Endothelial cell (in vitro differentiated cells): Measurements from ENCODE around the gene TTC33. TPM values are rescaled to one million over a fixed set of nuclear protein-coding genes. Genes with fewer than 3 reads are reported as not detected.
"Not testable (repeated sequence)": the region's sequence is repeated elsewhere in the genome, so short reads cannot be mapped to it uniquely, and the experiment has no call there.

ENCODE experiments used
- DNase-seq: peaks from one replicate; pipeline ENCODE4 v3.0.0; 2021; ENCODE audit warnings: low spot score
- H3K27ac Mint-ChIP-seq: one replicate; pipeline ENCODE4 v1.8.0; 2021; ENCODE audit warnings: mixed read lengths, inconsistent platforms; ENCODE audit not compliant: unreplicated experiment
- H3K27me3 Mint-ChIP-seq: one replicate; pipeline ENCODE4 v1.8.0; 2021; ENCODE audit warnings: mild to moderate bottlenecking, moderate library complexity, mixed read lengths, inconsistent platforms; ENCODE audit not compliant: unreplicated experiment
- H3K36me3 Mint-ChIP-seq: one replicate; pipeline ENCODE4 v1.8.0; 2021; ENCODE audit warnings: mild to moderate bottlenecking, low read depth, mixed read lengths, inconsistent platforms; ENCODE audit not compliant: unreplicated experiment
- H3K4me1 Mint-ChIP-seq: one replicate; pipeline ENCODE4 v1.8.0; 2021; ENCODE audit warnings: mild to moderate bottlenecking, mixed read lengths, inconsistent platforms; ENCODE audit not compliant: unreplicated experiment
- H3K4me3 Mint-ChIP-seq: one replicate; pipeline ENCODE4 v1.8.0; 2021; ENCODE audit warnings: mild to moderate bottlenecking, mixed read lengths, inconsistent platforms; ENCODE audit not compliant: unreplicated experiment
- H3K9me3 Mint-ChIP-seq: one replicate; pipeline ENCODE4 v1.8.0; 2021; ENCODE audit warnings: mixed read lengths, inconsistent platforms; ENCODE audit not compliant: unreplicated experiment
- total RNA-seq: library from RNA; stranded (reverse); fragmentation: NEBNext Ultra II Directional; extraction: Animal tissue kit (Norgen Biotek cat#: 25700); gene quantifications from one replicate; pipeline ENCODE4 v1.2.1, GENCODE V29; 2021; ENCODE audit not compliant: unreplicated experiment
- TF ChIP-seq, protein P1 (sequence below): fragments of 200-600 bp; sonication (generic); IDR thresholded peaks from one replicate; pipeline ENCODE4 v1.5.0; 2021; ENCODE audit warnings: antibody characterized with exemption; ENCODE audit not compliant: unreplicated experiment

TTC33 gene
- total RNA-seq, 1 donor from 2014 or later, result 8.6 TPM

- no peak for DNase-seq
- Mint-ChIP-seq H3K27me3 (no peaks in the 10 kb centered on the region), H3K4me1 (peaks cover 4% of the 10 kb centered on the region), H3K9me3 (no peaks in the 10 kb centered on the region), H3K36me3 (no peaks in the 10 kb centered on the region), H3K27ac (no peak overlapping the region), H3K4me3 (no peak overlapping the region)
- TF ChIP-seq, protein P1, sequence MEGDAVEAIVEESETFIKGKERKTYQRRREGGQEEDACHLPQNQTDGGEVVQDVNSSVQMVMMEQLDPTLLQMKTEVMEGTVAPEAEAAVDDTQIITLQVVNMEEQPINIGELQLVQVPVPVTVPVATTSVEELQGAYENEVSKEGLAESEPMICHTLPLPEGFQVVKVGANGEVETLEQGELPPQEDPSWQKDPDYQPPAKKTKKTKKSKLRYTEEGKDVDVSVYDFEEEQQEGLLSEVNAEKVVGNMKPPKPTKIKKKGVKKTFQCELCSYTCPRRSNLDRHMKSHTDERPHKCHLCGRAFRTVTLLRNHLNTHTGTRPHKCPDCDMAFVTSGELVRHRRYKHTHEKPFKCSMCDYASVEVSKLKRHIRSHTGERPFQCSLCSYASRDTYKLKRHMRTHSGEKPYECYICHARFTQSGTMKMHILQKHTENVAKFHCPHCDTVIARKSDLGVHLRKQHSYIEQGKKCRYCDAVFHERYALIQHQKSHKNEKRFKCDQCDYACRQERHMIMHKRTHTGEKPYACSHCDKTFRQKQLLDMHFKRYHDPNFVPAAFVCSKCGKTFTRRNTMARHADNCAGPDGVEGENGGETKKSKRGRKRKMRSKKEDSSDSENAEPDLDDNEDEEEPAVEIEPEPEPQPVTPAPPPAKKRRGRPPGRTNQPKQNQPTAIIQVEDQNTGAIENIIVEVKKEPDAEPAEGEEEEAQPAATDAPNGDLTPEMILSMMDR, result no peak
Measured at GRCh38 chr5:40601198-40601868, 154.4 kb downstream of the TTC33 start.

DNA sequence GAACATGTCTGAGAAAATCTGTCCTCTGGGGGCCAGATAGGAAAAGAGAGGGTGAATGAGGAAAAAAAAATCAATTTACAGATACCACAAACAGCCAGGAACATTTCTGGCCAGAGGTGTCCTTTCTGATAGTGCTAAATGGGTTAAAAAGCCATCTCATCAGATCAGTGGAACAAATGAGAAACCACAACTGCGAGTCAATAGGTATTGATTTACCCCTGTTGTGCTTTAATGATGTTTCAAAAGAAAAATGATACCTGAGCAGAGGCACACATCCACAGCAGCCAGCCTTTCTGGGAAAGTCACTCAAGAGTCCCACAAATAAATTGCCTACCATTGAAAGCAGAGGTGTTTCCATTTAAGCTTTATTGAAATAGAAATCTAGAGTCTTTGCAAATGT lies 155.4 kb downstream of the TTC33 start:
- H3K4me1 Mint-ChIP-seq, result no peaks in the 10 kb centered on the region
- no peaks in the 10 kb centered on the region for H3K9me3 Mint-ChIP-seq
- TF ChIP-seq, protein P1, result no peak
- no peak overlapping the region for H3K27ac Mint-ChIP-seq
- no peak overlapping the region for H3K4me3 Mint-ChIP-seq
- DNase-seq, result no peak
- H3K36me3 Mint-ChIP-seq, result no peaks in the 10 kb centered on the region
- no peaks in the 10 kb centered on the region for H3K27me3 Mint-ChIP-seq

DNA sequence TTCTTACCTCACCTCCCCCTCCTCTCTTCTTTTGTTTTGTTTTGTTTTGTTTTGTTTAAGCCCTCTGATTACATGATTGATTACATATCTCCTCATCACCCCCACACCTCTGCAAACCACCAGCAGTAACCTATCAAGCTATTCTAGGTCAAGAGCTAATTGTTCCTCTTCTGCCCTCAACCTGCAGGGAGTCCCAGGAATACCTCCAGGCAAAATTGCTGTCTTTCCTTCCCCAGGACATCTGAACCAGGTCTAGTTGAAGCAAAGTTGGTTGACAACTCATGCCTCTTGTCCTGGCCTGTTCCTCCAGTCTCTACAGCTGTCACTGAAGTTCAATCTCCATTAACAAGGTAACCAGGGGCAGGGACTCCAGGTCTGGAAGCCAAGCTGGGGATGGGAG lies 156.1 kb downstream of the TTC33 start:
- no peak overlapping the region for H3K27ac Mint-ChIP-seq
- TF ChIP-seq, protein P1, result no peak
- DNase-seq, result no peak

GRCh38 chr5:40594811-40595210 lies 160.9 kb downstream of the TTC33 start:
- Mint-ChIP-seq H3K36me3 (no peaks in the 10 kb centered on the region), H3K4me3 (no peak overlapping the region), H3K27ac (no peak overlapping the region), H3K27me3 (no peaks in the 10 kb centered on the region), H3K4me1 (no peaks in the 10 kb centered on the region), H3K9me3 (no peaks in the 10 kb centered on the region)
- DNase-seq, result no peak
- TF ChIP-seq, protein P1, result no peak

More for the DNA sequence above, 156.1 kb downstream of the TTC33 start:
- no peaks in the 10 kb centered on the region for H3K9me3 Mint-ChIP-seq
- no peaks in the 10 kb centered on the region for H3K4me1 Mint-ChIP-seq
- no peaks in the 10 kb centered on the region for H3K36me3 Mint-ChIP-seq
- no peaks in the 10 kb centered on the region for H3K27me3 Mint-ChIP-seq
- H3K4me3 Mint-ChIP-seq, result no peak overlapping the region

- H3K4me3 Mint-ChIP-seq, H3K27me3 Mint-ChIP-seq, DNase-seq, H3K36me3 Mint-ChIP-seq, H3K4me1 Mint-ChIP-seq, H3K27ac Mint-ChIP-seq, H3K9me3 Mint-ChIP-seq: not testable (repeated sequence)
Measured at GRCh38 chr5:40591727-40592396, 163.9 kb downstream of the TTC33 start.
